IgD-negative memory B cell (primary cell): Measurements from ENCODE around the gene ROBO1. TPM values are rescaled to one million over a fixed set of nuclear protein-coding genes. Genes with fewer than 3 reads are reported as not detected.

Experiments used
- H3K27ac Mint-ChIP-seq, 3 donors: one replicate each; pipeline ENCODE4 v1.8.0; 2020 to 2022; ENCODE audit warnings: mild to moderate bottlenecking in 3 of 3, mixed read lengths in 3 of 3, moderate library complexity in 1 of 3
- H3K27me3 Mint-ChIP-seq: one replicate; pipeline ENCODE4 v1.8.0; 2021; ENCODE audit warnings: mixed read lengths
- H3K36me3 Mint-ChIP-seq: one replicate; pipeline ENCODE4 v1.8.0; 2020; ENCODE audit warnings: mild to moderate bottlenecking, mixed read lengths
- H3K4me1 Mint-ChIP-seq, 3 donors: one replicate each; pipeline ENCODE4 v1.8.0; 2020 to 2022; ENCODE audit warnings: mixed read lengths in 3 of 3, mild to moderate bottlenecking in 1 of 3
- H3K4me3 Mint-ChIP-seq, 4 donors: one replicate each; pipeline ENCODE4 v1.8.0; 2020 to 2022; ENCODE audit warnings: mild to moderate bottlenecking in 4 of 4, mixed read lengths in 4 of 4, moderate library complexity in 3 of 4
- H3K9me3 Mint-ChIP-seq, 3 donors: one replicate each; pipeline ENCODE4 v1.8.0; 2020 to 2021; ENCODE audit warnings: mixed read lengths in 3 of 3, mild to moderate bottlenecking in 1 of 3
- polyA plus RNA-seq: library from polyadenylated mRNA; unstranded; fragments of 300-500 nt; fragmentation: Illumina TruSeq; gene quantifications from one replicate; pipeline ENCODE4 v1.2.3, GENCODE V29; 2021

ROBO1 gene
- polyA plus RNA-seq, 1 donor from 2014 or later, result 2.3 TPM

DNA sequence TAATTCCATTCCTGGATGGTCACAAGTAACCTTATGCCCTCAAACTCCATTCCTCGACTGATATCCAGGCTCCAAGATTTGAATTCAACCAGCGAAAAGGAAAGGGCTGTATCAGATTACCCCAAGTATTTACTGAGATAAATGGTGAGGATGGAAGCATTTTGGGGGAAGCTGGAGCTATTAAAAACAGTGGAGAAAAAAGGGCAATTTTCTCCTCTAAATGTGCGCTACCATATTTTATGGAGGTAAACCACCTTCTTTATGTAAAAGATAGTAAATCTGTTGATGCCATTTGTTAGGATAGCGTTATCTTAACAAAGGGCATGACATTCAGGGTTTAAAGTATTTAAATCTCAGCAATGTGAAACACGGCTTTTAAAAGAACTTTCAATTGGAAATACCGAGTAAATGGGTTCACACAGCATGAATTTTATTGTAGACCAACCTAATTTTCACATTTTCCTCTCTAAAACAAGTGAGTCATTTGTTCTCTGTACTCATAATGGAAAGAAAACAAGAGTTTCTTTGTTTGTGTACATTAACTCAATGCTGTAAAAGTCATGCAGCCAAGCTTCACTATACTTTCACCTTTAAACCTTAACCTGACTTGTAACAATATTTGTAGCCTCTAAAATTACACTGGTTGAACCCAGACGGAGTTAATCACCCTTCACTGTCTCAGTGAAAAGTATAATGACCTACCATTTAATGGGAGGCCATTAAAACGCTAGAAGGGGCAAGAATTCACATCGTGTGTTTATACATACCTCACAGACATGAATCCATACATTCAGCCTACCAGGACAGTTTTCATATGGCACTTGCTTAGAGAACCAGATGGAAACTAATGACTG is 773.4 kb downstream of the ROBO1 start:
- no peaks in the 10 kb centered on the region for H3K36me3 Mint-ChIP-seq
- H3K9me3 Mint-ChIP-seq, result peaks cover 7 to 21% (median 9%) of the 10 kb centered on the region in 3 donors
- H3K4me3 Mint-ChIP-seq, result no peak overlapping the region
- no peaks in the 10 kb centered on the region for H3K4me1 Mint-ChIP-seq
- no peak overlapping the region for H3K27ac Mint-ChIP-seq
- no peaks in the 10 kb centered on the region for H3K27me3 Mint-ChIP-seq

GRCh38 chr3:78993375-78993774 is 774.4 kb downstream of the ROBO1 start:
- no peaks in the 10 kb centered on the region for H3K36me3 Mint-ChIP-seq
- H3K9me3 Mint-ChIP-seq, result peaks cover 7 to 21% (median 7%) of the 10 kb centered on the region in 3 donors
- no peak overlapping the region for H3K27ac Mint-ChIP-seq
- no peak overlapping the region for H3K4me3 Mint-ChIP-seq
- no peaks in the 10 kb centered on the region for H3K4me1 Mint-ChIP-seq
- H3K27me3 Mint-ChIP-seq, result no peaks in the 10 kb centered on the region

DNA sequence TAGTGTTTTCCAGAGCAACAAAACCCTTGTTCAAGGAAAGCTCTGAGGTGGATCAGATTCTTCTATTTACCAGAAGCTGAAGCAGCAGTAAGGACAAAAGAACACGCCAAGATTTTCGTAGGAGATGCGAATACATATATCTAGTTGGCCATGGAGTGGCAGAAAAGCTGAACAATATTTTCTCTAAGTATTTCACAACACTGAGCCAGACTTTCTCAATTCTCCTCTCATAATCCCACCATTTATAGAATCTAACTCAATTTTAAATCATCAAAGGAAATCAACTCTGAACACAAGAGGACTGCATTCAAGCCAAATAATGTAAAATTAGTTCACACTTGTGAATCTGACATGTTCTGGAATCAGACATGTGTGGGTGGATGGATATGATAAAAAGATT is 775.0 kb downstream of the ROBO1 start:
- no peaks in the 10 kb centered on the region for H3K36me3 Mint-ChIP-seq
- H3K27ac Mint-ChIP-seq, result no peak overlapping the region
- H3K4me1 Mint-ChIP-seq, result no peaks in the 10 kb centered on the region
- H3K4me3 Mint-ChIP-seq, result no peak overlapping the region
- H3K9me3 Mint-ChIP-seq, result peaks cover 5 to 21% (median 6%) of the 10 kb centered on the region in 3 donors
- no peaks in the 10 kb centered on the region for H3K27me3 Mint-ChIP-seq

GRCh38 chr3:78992400-78992799 is 775.4 kb downstream of the ROBO1 start:
- Mint-ChIP-seq H3K4me3 (no peak overlapping the region), H3K27ac (no peak overlapping the region), H3K27me3 (no peaks in the 10 kb centered on the region), H3K9me3 (peaks cover 1 to 17% (median 5%) of the 10 kb centered on the region in 3 donors), H3K4me1 (no peaks in the 10 kb centered on the region), H3K36me3 (no peaks in the 10 kb centered on the region)

DNA sequence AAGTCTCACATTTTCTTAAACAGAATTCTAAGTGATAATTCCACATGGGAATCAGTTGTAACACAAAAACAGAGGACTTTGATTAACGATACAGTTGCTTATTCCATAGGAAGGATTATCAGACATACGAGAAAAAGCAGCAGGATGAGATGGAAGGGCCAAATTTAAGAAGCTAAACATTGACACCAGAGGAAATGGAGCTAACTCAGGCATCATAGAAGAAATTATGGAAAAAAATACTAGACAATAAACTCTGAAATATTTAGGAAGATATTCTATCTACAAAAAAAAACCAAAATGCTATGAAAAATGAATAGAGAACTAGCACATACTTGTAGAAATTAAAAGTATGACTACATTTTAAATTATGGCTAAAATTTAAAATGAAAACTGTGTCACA is 776.1 kb downstream of the ROBO1 start:
- no peak overlapping the region for H3K27ac Mint-ChIP-seq
- H3K36me3 Mint-ChIP-seq, result no peaks in the 10 kb centered on the region
- peaks cover 0 to 1% (median 0%) of the 10 kb centered on the region in 3 donors for H3K4me1 Mint-ChIP-seq
- H3K9me3 Mint-ChIP-seq, result peaks cover 1 to 15% (median 5%) of the 10 kb centered on the region in 3 donors
- H3K4me3 Mint-ChIP-seq, result no peak overlapping the region
- no peaks in the 10 kb centered on the region for H3K27me3 Mint-ChIP-seq

GRCh38 chr3:78990156-78990555 is 777.6 kb downstream of the ROBO1 start:
- Mint-ChIP-seq H3K4me3 (no peak overlapping the region), H3K27ac (no peak overlapping the region), H3K9me3 (peaks cover 0 to 11% (median 3%) of the 10 kb centered on the region in 3 donors), H3K27me3 (no peaks in the 10 kb centered on the region), H3K36me3 (no peaks in the 10 kb centered on the region), H3K4me1 (peaks cover 0 to 1% (median 0%) of the 10 kb centered on the region in 3 donors)

GRCh38 chr3:78988324-78988723 is 779.5 kb downstream of the ROBO1 start:
- H3K4me1 Mint-ChIP-seq, result peaks cover 0 to 1% (median 0%) of the 10 kb centered on the region in 3 donors
- H3K9me3 Mint-ChIP-seq, result peaks cover 0 to 11% (median 1%) of the 10 kb centered on the region in 3 donors
- no peaks in the 10 kb centered on the region for H3K36me3 Mint-ChIP-seq
- no peaks in the 10 kb centered on the region for H3K27me3 Mint-ChIP-seq
- no peak overlapping the region for H3K27ac Mint-ChIP-seq
- no peak overlapping the region for H3K4me3 Mint-ChIP-seq

DNA sequence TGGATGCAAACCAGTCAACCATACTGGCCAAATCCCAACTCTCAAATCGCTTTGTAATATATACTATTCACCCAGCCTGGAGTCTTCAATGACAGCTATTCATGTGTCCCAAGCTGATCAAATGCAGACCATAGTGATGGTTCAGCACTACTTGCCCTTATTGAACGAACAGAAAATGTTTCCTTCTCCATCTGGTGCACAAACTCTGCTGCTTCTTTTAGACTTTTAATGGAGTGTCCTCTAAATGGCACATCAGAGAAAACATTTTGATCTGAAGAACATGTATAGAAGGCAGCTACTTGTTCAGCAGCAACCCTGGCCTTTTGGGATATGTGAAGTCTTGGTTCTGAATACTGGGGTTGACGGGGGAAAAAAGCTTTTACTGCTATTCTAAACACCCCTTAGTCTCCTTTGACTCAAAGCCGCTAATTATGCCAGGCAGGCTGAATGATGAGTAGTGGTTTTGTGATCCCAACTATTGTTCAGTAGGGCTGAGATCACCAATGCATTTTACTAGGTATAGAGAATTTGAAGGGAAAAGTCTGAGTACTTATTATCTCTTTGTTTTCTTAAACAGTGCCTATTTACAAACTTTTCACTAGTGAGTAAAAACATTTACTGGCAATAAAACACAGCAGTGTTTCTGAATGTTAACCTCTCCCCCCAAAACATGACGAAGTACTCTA is 781.2 kb downstream of the ROBO1 start:
- no peak overlapping the region for H3K27ac Mint-ChIP-seq
- peaks cover 0 to 8% (median under 1%) of the 10 kb centered on the region in 3 donors for H3K9me3 Mint-ChIP-seq
- H3K4me3 Mint-ChIP-seq, result no peak overlapping the region
- H3K36me3 Mint-ChIP-seq, result no peaks in the 10 kb centered on the region
- H3K27me3 Mint-ChIP-seq, result no peaks in the 10 kb centered on the region
- peaks cover 0 to 1% (median 0%) of the 10 kb centered on the region in 3 donors for H3K4me1 Mint-ChIP-seq

GRCh38 chr3:78985981-78986380 is 781.8 kb downstream of the ROBO1 start:
- Mint-ChIP-seq H3K36me3 (no peaks in the 10 kb centered on the region), H3K4me1 (peaks cover 0 to 1% (median 0%) of the 10 kb centered on the region in 3 donors), H3K4me3 (no peak overlapping the region), H3K27ac (no peak overlapping the region), H3K27me3 (no peaks in the 10 kb centered on the region), H3K9me3 (peaks cover 0 to 8% (median 0%) of the 10 kb centered on the region in 3 donors)

GRCh38 chr3:78979028-78979427 is 788.8 kb downstream of the ROBO1 start:
- Mint-ChIP-seq H3K36me3 (no peaks in the 10 kb centered on the region), H3K4me1 (no peaks in the 10 kb centered on the region), H3K9me3 (peaks cover 0 to 8% (median 3%) of the 10 kb centered on the region in 3 donors), H3K27ac (no peak overlapping the region), H3K27me3 (no peaks in the 10 kb centered on the region), H3K4me3 (no peak overlapping the region)

DNA sequence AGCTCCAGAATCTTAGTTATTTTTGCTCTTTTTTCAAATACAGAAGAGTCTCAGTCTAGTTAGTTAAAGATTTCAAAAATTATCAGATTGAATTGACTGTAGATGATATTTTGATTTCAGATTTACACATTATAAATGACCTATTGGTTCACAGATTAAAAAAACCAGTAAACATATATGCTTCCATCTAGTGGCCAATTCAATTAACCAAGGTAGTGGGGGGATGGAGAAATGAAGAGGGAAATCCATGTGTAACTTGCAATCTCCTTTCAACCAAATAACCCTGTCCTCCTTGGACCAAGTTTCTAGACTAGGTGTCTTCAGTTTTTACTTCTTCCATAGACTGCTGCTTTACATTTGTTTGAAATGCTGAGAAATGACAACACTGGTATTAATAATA is 789.8 kb downstream of the ROBO1 start:
- Mint-ChIP-seq H3K36me3 (no peaks in the 10 kb centered on the region), H3K9me3 (peaks cover 0 to 4% (median 3%) of the 10 kb centered on the region in 3 donors), H3K27me3 (no peaks in the 10 kb centered on the region), H3K4me1 (no peaks in the 10 kb centered on the region), H3K27ac (no peak overlapping the region), H3K4me3 (no peak overlapping the region)

GRCh38 chr3:78977073-78977472 is 790.7 kb downstream of the ROBO1 start:
- Mint-ChIP-seq H3K9me3 (peaks cover 0 to 4% (median 3%) of the 10 kb centered on the region in 3 donors), H3K36me3 (no peaks in the 10 kb centered on the region), H3K4me1 (no peaks in the 10 kb centered on the region), H3K27me3 (no peaks in the 10 kb centered on the region), H3K27ac (no peak overlapping the region), H3K4me3 (no peak overlapping the region)

- H3K4me1 Mint-ChIP-seq, result no peaks in the 10 kb centered on the region
- no peaks in the 10 kb centered on the region for H3K27me3 Mint-ChIP-seq
- no peak overlapping the region for H3K27ac Mint-ChIP-seq
- H3K9me3 Mint-ChIP-seq, result peaks cover 0 to 3% (median 0%) of the 10 kb centered on the region in 3 donors
- H3K36me3 Mint-ChIP-seq, result no peaks in the 10 kb centered on the region
- no peak overlapping the region for H3K4me3 Mint-ChIP-seq
Observed at GRCh38 chr3:78976200-78976599, 791.6 kb downstream of the ROBO1 start.

DNA sequence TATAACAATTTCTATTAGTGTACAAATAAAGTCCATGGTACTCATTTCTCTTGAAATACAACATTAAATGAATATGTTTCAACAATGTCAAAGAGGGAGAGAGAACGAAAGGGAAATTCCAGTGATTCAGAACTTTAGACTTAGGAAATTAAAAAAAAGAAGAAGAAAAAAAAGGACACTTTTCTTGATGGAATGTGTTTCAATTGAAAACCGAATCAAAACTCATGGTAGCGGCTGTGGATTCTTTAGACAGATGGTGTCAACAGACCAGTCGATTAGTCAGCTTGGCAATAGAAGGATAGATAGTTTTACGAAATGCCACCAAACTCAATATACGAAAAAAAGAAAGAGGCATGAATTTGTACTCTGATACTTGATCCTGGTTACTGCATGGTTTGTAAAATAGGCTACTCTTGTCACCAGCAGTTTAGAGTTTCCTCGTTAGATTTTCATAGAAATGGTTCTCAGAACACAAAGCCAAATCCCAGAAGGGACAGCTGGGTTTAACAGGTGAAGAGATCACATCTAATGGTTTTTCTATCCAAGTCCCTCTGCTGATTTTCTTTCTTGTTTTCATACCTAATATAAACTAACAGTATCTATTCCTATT is 793.5 kb downstream of the ROBO1 start:
- no peak overlapping the region for H3K27ac Mint-ChIP-seq
- H3K9me3 Mint-ChIP-seq, result peaks cover 0 to 3% (median 0%) of the 10 kb centered on the region in 3 donors
- H3K4me1 Mint-ChIP-seq, result no peaks in the 10 kb centered on the region
- no peaks in the 10 kb centered on the region for H3K36me3 Mint-ChIP-seq
- H3K4me3 Mint-ChIP-seq, result no peak overlapping the region
- no peaks in the 10 kb centered on the region for H3K27me3 Mint-ChIP-seq

DNA sequence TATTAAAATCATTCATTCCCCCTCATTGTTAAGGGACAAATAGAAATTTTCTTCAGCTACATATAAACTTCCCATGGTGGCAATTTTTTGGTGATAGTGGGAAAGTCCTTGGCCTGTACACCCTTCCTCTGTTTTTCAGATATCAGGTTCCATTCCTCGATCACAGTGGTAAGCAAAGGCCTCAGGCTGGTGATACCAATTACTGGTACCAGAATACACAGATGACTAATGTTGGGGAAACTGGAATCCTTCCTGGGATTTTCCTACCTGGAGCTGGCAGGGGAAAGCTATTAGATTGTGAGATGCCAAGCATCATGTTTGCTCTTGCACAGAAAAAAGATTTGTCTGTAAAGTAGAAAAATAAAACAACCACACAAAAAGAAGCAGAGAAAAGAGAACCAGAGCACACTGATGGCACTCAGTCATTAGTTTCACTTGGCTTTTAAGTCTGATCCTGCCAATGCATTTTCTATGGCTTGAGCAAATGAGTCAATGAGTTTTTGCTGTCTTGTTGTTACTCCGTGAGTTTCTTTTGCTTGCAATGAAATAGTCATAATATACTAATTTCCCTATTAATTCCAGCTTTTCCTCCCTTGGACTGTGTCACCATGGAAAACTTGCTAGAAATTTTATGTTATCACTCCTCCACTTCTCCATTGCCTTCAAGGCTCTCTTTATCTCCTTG is 795.0 kb downstream of the ROBO1 start:
- Mint-ChIP-seq H3K4me3 (peak overlapping the region in 1 of 4 donors; percentile 6), H3K27me3 (no peaks in the 10 kb centered on the region), H3K36me3 (no peaks in the 10 kb centered on the region), H3K9me3 (peaks cover 0 to 3% (median 0%) of the 10 kb centered on the region in 3 donors), H3K4me1 (no peaks in the 10 kb centered on the region), H3K27ac (no peak overlapping the region)
